GM06990 (cell line): ENCODE measurements around the gene SIM1.

Experiments
- DNase-seq: peaks from one replicate; pipeline ENCODE4 v3.0.0-alpha.2; 2011; ENCODE audit not compliant: insufficient read length; ENCODE audit errors: extremely low read depth
- H3K27me3 ChIP-seq: replicated peaks from 2 replicates; pipeline ENCODE4 v1.6.0; 2011; ENCODE audit warnings: low read length; ENCODE audit not compliant: control insufficient read depth, insufficient read depth
- H3K36me3 ChIP-seq: 2 replicates; pipeline ENCODE4 v1.5.1; 2011; ENCODE audit warnings: low read length; ENCODE audit not compliant: control insufficient read depth, insufficient read depth
- H3K4me3 ChIP-seq: replicated peaks from 2 replicates; pipeline ENCODE4 v1.5.1; 2011; ENCODE audit warnings: low read depth, mild to moderate bottlenecking, control low read depth, low read length
- CTCF ChIP-seq: IDR thresholded peaks from 2 replicates; pipeline ENCODE4 v1.5.1; 2011; ENCODE audit warnings: low read length, control low read depth, mild to moderate bottlenecking, inconsistent platforms; ENCODE audit not compliant: insufficient read depth, poor library complexity, severe bottlenecking

SIM1 gene

GRCh38 chr6:100459592-100460184 lies 5.0 kb downstream of the SIM1 start:
- peaks cover 3% of the 10 kb centered on the region for H3K27me3 ChIP-seq
- H3K4me3 ChIP-seq = no peak overlapping the region

GRCh38 chr6:100458841-100459591 lies 5.7 kb downstream of the SIM1 start:
- TF ChIP-seq CTCF = no peak
- Histone ChIP-seq H3K27me3 (peaks cover 3% of the 10 kb centered on the region), H3K4me3 (no peak overlapping the region), H3K36me3 (no peaks in the 10 kb centered on the region)
- DNase-seq = no peak

More at GRCh38 chr6:100459592-100460184, 5.0 kb downstream of the SIM1 start:
- no peak for DNase-seq
- H3K36me3 ChIP-seq = no peaks in the 10 kb centered on the region
- no peak for TF ChIP-seq CTCF

- no peaks in the 10 kb centered on the region for H3K36me3 ChIP-seq
- no peak overlapping the region for H3K4me3 ChIP-seq
- DNase-seq = no peak
- H3K27me3 ChIP-seq = peaks cover 3% of the 10 kb centered on the region
- no peak for TF ChIP-seq CTCF
Observed at GRCh38 chr6:100457311-100457990, 7.3 kb downstream of the SIM1 start.

- H3K27me3 ChIP-seq = peaks cover 3% of the 10 kb centered on the region
- TF ChIP-seq CTCF = no peak
- no peak overlapping the region for H3K4me3 ChIP-seq
- no peaks in the 10 kb centered on the region for H3K36me3 ChIP-seq
- no peak for DNase-seq
Observed at GRCh38 chr6:100456908-100457235, 7.8 kb downstream of the SIM1 start.

GRCh38 chr6:100456141-100456907 lies 8.4 kb downstream of the SIM1 start:
- Histone ChIP-seq H3K27me3 (peaks cover 3% of the 10 kb centered on the region; the same call in 1 of the 2 replicates), H3K4me3 (no peak overlapping the region), H3K36me3 (no peaks in the 10 kb centered on the region)
- DNase-seq = no peak
- no peak for TF ChIP-seq CTCF
